HepG2 (cell line): ENCODE data around the gene PRRC2A. TPM values are rescaled to one million over a fixed set of nuclear protein-coding genes. Genes with fewer than 3 reads are reported as not detected.
A peak's percentile ranks its signal among the peaks of the same experiment; 100 is the strongest.

Experiments
- ATRX ChIP-seq: sonication (generic); formaldehyde crosslinking; IDR thresholded peaks from 2 replicates; pipeline ENCODE4 v1.4.0; 2020; ENCODE audit warnings: missing genetic modification reagents, borderline replicate concordance
- FOXA3 ChIP-seq: IDR thresholded peaks from 2 replicates; pipeline ENCODE4 v1.6.1; 2016; ENCODE audit warnings: missing genetic modification reagents, missing compliant biosample characterization
- FOXP4 ChIP-seq: sonication (generic); formaldehyde crosslinking; IDR thresholded peaks from 2 replicates; pipeline ENCODE4 v1.4.0; 2020; ENCODE audit warnings: missing genetic modification reagents
- FUBP1 ChIP-seq: sonication (generic); formaldehyde crosslinking; IDR thresholded peaks from 2 replicates; pipeline ENCODE4 v1.5.1; 2020; ENCODE audit warnings: missing genetic modification reagents, mild to moderate bottlenecking, borderline replicate concordance
- MED8 ChIP-seq: sonication (generic); formaldehyde crosslinking; IDR thresholded peaks from 2 replicates; pipeline ENCODE4 v1.8.1; 2023; ENCODE audit warnings: mild to moderate bottlenecking, missing genetic modification reagents; ENCODE audit not compliant: insufficient replicate concordance
- PAF1 ChIP-seq: IDR thresholded peaks from 2 replicates; pipeline ENCODE4 v1.6.1; 2016; ENCODE audit warnings: missing genetic modification reagents, missing compliant biosample characterization
- PAX8 ChIP-seq: sonication (generic); formaldehyde crosslinking; IDR thresholded peaks from 2 replicates; pipeline ENCODE4 v1.8.0; 2022; ENCODE audit warnings: mild to moderate bottlenecking, missing genetic modification reagents, borderline replicate concordance
- PLSCR1 ChIP-seq: sonication (generic); formaldehyde crosslinking; IDR thresholded peaks from 2 replicates; pipeline ENCODE4 v1.5.0; 2020; ENCODE audit warnings: missing genetic modification reagents, mild to moderate bottlenecking, borderline replicate concordance
- SMYD3 ChIP-seq: sonication (generic); formaldehyde crosslinking; IDR thresholded peaks from 2 replicates; pipeline ENCODE4 v1.8.1; 2023; ENCODE audit warnings: mild to moderate bottlenecking, missing genetic modification reagents
- SNRNP70 ChIP-seq: fragments of 200-400 bp; formaldehyde crosslinking; IDR thresholded peaks from 2 replicates; pipeline ENCODE4 v1.6.1; 2017; ENCODE audit warnings: mild to moderate bottlenecking, low read depth, low read length, moderate library complexity
- SYNCRIP ChIP-seq: fragments of 200-400 bp; formaldehyde crosslinking; IDR thresholded peaks from 2 replicates; pipeline ENCODE4 v1.6.1; 2018; ENCODE audit warnings: mild to moderate bottlenecking, low read depth, low read length; ENCODE audit not compliant: insufficient read depth
- ZNF20 ChIP-seq: sonication (generic); formaldehyde crosslinking; IDR thresholded peaks from 2 replicates; pipeline ENCODE4 v1.4.0; 2020; ENCODE audit warnings: mild to moderate bottlenecking, moderate library complexity, missing genetic modification reagents
- ZNF687 ChIP-seq: sonication (generic); formaldehyde crosslinking; IDR thresholded peaks from 2 replicates; pipeline ENCODE4 v1.5.1; 2020; ENCODE audit warnings: mild to moderate bottlenecking, missing genetic modification reagents, moderate library complexity
- ZNF747 ChIP-seq: sonication (generic); formaldehyde crosslinking; IDR thresholded peaks from 2 replicates; pipeline ENCODE4 v1.8.1; 2023; ENCODE audit warnings: missing genetic modification reagents, mild to moderate bottlenecking, borderline replicate concordance
- ZNF775 ChIP-seq: sonication (generic); formaldehyde crosslinking; IDR thresholded peaks from 2 replicates; pipeline ENCODE4 v1.4.0; 2020; ENCODE audit warnings: missing genetic modification reagents, mild to moderate bottlenecking, moderate library complexity, borderline replicate concordance
- polyA plus RNA-seq, 8 experiments: library from polyadenylated mRNA; depleted of rRNA in 3 of 8; stranded (reverse) in 7 of 8; unstranded in 1 of 8; fragments of >200 nt; fragmentation: Illumina TruSeq in 4 of 8; extraction: Trizol in 4 of 8; gene quantifications; 2 replicates each; pipeline versions ENCODE4 v1.2.1 to v1.2.3, GENCODE V29; 2011 to 2016; ENCODE audit warnings: low read depth in 4 of 8, missing spikeins in 1 of 8, mixed read lengths in 1 of 8; ENCODE audit not compliant: insufficient read depth in 1 of 8
- total RNA-seq, 5 experiments: library from RNA; depleted of rRNA; stranded (reverse); fragments of >200 nt; fragmentation: Illumina TruSeq; extraction: Trizol; gene quantifications; 2 replicates each; pipeline ENCODE4 v1.2.3, GENCODE V29; 2016; ENCODE audit warnings: low read depth in 1 of 5

Gene PRRC2A
- total and polyA plus RNA-seq, 2 of the 13 experiments (the other 11 are each of a cell fraction or from before 2014, with no cell fraction given) = 38.9 to 47.4 TPM

- TF ChIP-seq FUBP1 (CRISPR knock-in tag) = peak; percentile 85
- peak; percentile 92 for TF ChIP-seq FOXA3 (CRISPR knock-in tag)
- no peak for TF ChIP-seq SNRNP70
- peak; percentile 97 for TF ChIP-seq ZNF775 (CRISPR knock-in tag)
- peak; percentile 98 for TF ChIP-seq FOXP4 (CRISPR knock-in tag)
- TF ChIP-seq MED8 (CRISPR knock-in tag) = peak; percentile 93
- no peak for TF ChIP-seq ZNF20 (CRISPR knock-in tag)
- no peak; the same call in 1 of the 2 replicates for TF ChIP-seq PLSCR1 (CRISPR knock-in tag)
- TF ChIP-seq ZNF687 (CRISPR knock-in tag) = no peak; the same call in 1 of the 2 replicates
- TF ChIP-seq ATRX (CRISPR knock-in tag) = no peak
- TF ChIP-seq SMYD3 (CRISPR knock-in tag) = peak; percentile 96
- no peak for TF ChIP-seq PAF1 (CRISPR knock-in tag)
- peak; percentile 92 for TF ChIP-seq ZNF747
- no peak for TF ChIP-seq SYNCRIP
- TF ChIP-seq PAX8 (CRISPR knock-in tag) = peak; percentile 96
These were observed 35.1 kb downstream of the PRRC2A start, which contains the start of gene APOM (continued) for GRCh38 chr6:31655349-31656237.
